ENCODE data around the gene TWNK. TPM values are rescaled to one million over a fixed set of nuclear protein-coding genes. Genes with fewer than 3 reads are reported as not detected.
A peak's percentile ranks its signal among the peaks of the same experiment; 100 is the strongest.
"Not testable (repeated sequence)": the region's sequence is repeated elsewhere in the genome, so short reads cannot be mapped to it uniquely, and the experiment has no call there.

Gene TWNK
- total RNA-seq, 1 experiment from 2014 or later, result 18.8 TPM

GRCh38 chr10:100972904-100973535, 14.3 kb upstream of the TWNK start:
- DNase-seq (ENCODE audit: low spot score), result no peak

- not testable (repeated sequence) for DNase-seq (ENCODE audit: low spot score)
Measured at GRCh38 chr10:100975397-100975796, 11.9 kb upstream of the TWNK start.

- DNase-seq (ENCODE audit: low spot score), result peak; percentile 63
Measured at GRCh38 chr10:100976906-100977305, 10.4 kb upstream of the TWNK start.

GRCh38 chr10:100977436-100977835, 9.9 kb upstream of the TWNK start:
- no peak for DNase-seq (ENCODE audit: low spot score)

- no peak for DNase-seq (ENCODE audit: low spot score)
Measured at GRCh38 chr10:100978121-100978900, 9.0 kb upstream of the TWNK start.

- no peak for DNase-seq (ENCODE audit: low spot score)
Measured at GRCh38 chr10:100978901-100979195, 8.5 kb upstream of the TWNK start.

GRCh38 chr10:100979791-100980272, 7.5 kb upstream of the TWNK start:
- no peak for DNase-seq (ENCODE audit: low spot score)

GRCh38 chr10:100980311-100980710, 7.0 kb upstream of the TWNK start:
- DNase-seq (ENCODE audit: low spot score), result no peak

GRCh38 chr10:100980711-100981110, 6.6 kb upstream of the TWNK start:
- DNase-seq (ENCODE audit: low spot score), result no peak

GRCh38 chr10:100981178-100981772, 6.1 kb upstream of the TWNK start:
- no peak for DNase-seq (ENCODE audit: low spot score)

- no peak for DNase-seq (ENCODE audit: low spot score)
Measured at GRCh38 chr10:100982916-100983830, 4.2 kb upstream of the TWNK start.

- no peak for DNase-seq (ENCODE audit: low spot score)
Measured at GRCh38 chr10:100983868-100984671, 3.3 kb upstream of the TWNK start.

- DNase-seq (ENCODE audit: low spot score), result no peak
Measured at GRCh38 chr10:100984672-100985177, 2.6 kb upstream of the TWNK start.

GRCh38 chr10:100985336-100985735, 2.0 kb upstream of the TWNK start:
- peak; percentile 26 for DNase-seq (ENCODE audit: low spot score)

- DNase-seq (ENCODE audit: low spot score), result no peak
Measured at GRCh38 chr10:100986623-100986951, 756 bp upstream of the TWNK start.

- DNase-seq (ENCODE audit: low spot score), result peak; percentile 22
Measured at GRCh38 chr10:100987685-100988049, 324 bp downstream of the TWNK start.

- DNase-seq (ENCODE audit: low spot score), result no peak
Measured at GRCh38 chr10:100988166-100988565, 823 bp downstream of the TWNK start.

GRCh38 chr10:100989088-100989487, 1.7 kb downstream of the TWNK start:
- DNase-seq (ENCODE audit: low spot score), result no peak

- peak; percentile 70 for DNase-seq (ENCODE audit: low spot score)
Measured at GRCh38 chr10:100993986-100994708, 6.8 kb downstream of the TWNK start.

- no peak for DNase-seq (ENCODE audit: low spot score)
Measured at GRCh38 chr10:100995181-100995580, 7.8 kb downstream of the TWNK start.
